HPDE6-E6E7 (cell line): ENCODE measurements around the gene ZNF599.

ENCODE experiments used
- DNase-seq: peaks from one replicate; pipeline ENCODE4 v3.0.0; 2011; ENCODE audit warnings: missing footprints; ENCODE audit errors: extremely low spot score

ZNF599 gene

GRCh38 chr19:34744896-34745690 lies 27.9 kb downstream of the ZNF599 start:
- no peak for DNase-seq

DNA sequence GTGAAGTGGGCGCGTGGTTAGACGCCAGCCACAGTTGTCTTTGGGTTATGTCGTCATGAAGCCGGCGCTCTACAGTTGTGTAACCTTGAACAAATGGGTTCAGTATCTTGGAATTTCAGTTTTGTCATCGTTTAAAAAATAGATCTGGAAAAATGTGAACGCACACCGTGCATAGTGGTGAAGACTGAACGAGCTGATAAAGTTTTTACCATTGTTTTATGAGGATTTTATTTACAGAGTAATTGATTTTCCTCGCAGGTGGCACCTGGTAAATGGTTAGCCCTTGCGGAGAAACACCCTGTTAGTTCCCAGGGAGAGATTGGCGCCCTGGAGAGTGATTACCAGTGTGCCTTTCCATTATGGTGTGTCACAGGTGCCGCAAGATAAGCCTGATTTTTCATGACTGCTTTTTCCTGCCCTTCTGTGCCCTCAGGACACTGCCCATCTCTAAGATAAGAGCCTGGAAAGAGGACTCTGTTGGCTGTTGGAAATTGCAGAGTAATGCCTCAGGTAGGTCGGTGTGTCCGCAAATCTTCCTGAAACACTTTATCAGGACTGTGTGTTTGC lies 38.4 kb downstream of the ZNF599 start:
- DNase-seq = no peak

GRCh38 chr19:34733746-34734536 lies 39.1 kb downstream of the ZNF599 start, which contains the start of gene ZNF181:
Gene ZNF181 (plus strand): TSS chr19:34734243. CDS start chr19:34735038, 795 bp downstream.
- peak; percentile 78 for DNase-seq

DNA sequence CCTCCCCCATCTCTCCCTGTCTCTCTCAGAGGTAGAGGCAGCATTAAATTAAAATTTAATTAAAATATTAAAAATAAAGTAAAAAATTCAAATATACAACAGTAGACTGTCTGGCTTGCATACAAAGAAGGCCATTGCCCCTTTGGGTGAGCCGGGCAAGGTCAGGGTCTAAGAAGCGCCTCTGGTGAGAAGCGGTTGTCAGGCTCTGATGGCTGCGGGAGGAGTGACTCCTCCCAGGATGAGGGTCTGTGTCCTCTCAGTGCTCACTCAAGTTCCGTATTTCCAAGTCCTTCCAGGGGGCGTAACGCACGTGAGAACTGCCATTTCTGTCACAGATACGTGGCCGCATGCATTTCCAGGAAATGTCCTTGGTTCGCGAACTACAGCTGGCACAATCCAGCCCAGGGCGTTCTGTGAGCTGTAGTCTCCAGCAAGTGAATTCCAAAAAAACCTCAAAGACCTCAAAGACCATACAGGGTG lies 39.7 kb downstream of the ZNF599 start:
- DNase-seq = no peak

- DNase-seq = no peak
These were observed 40.3 kb downstream of the ZNF599 start for GRCh38 chr19:34732612-34733211.

GRCh38 chr19:34731964-34732363 lies 41.1 kb downstream of the ZNF599 start:
- DNase-seq = no peak

DNA sequence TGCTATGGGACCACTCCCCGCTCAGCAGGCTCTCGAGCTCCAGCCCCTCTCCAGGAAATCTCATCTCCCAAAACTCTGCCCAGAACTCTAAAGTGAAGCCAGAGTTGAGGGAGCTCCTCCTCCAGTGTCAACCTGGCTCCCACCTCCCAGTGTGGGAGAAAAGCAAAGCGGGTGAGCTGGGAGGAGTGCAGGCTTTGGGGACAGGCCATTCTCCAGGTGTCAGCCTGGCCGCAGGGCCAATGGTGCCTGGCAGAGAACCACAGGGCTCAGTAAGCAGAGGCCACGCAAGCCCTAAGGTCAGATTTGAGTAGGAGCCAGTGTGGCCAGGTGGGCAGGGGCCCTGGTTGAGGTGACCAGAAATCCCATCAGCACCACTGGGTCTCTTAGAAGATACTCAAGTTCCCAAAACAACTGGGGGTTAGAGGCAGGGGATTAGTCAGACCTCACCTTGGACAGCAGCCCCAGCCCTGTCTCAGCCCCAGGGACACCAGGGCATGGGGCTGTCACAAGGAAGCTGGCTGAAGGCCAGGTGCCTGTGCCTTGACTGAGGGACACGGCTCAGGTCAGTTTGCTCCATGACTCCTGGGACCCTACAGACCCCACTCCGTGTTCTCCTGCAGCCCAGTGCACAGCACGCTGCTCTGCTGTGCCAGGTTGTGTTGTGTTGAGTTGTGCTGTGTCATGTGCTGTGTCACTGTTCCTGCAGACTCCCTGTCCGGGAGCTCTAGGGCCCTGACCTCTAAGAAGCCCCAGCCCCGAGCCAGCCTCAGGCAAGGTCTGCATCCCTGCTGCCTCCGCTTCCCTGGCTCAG lies 41.8 kb downstream of the ZNF599 start:
- no peak for DNase-seq

DNA sequence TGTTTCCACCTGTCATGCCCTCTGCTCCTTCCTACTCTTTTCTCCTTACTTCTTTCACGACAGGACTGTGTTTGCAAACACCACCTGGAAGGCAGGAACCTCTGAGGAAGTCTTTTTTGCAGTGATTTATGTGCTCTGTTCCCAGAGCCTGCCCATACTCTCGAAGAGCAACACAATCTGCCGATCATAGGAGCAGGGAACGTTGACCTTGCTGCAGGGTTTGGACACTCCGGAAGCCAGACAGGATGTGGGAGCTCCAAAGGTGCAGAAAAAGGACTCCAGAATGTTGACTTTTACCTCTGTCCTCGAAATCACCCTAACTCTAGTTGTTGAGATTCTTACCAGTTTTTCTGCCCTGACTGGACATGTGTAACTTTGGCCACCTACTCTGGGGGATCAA lies 47.6 kb downstream of the ZNF599 start:
- DNase-seq = no peak

DNA sequence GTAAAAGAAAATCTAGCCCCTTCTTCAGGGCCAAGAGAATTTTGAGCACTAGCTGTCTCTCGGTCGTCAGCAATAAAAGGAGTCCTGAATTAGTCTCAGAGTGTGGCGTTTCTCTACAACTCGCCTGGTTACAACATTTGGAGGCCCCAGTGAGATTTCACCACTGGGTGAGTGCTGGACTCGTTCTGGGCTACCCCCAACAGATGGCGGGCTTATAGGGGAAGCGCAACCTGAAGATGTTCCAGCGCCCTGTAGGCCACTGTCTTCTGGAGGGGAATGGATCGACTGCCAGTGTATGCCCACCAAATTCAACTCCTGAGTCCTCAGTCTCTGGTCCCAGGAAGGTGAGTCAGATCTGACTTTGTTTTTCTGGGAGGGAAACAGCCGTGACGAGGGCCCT lies 50.7 kb downstream of the ZNF599 start:
- DNase-seq = no peak

DNA sequence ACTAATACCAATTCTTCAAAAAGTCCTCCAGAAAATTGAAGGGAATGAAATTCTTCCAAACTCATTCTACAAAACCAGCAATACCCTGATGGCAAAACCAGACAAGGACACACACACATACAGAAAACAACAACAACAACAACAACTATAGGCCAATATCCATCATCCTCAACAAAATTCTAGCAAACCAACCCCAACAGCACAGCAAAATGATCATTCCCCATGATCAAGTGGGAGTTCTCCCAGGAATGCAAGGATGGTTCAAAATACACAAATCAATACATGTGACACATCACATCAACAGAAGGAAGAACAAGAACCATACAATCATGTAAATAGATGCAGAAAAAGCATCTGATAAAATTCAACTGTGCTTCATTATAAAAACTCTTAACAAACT lies 57.7 kb downstream of the ZNF599 start:
- DNase-seq = no peak

- no peak for DNase-seq
These were observed 59.8 kb downstream of the ZNF599 start for GRCh38 chr19:34713262-34713637.

DNA sequence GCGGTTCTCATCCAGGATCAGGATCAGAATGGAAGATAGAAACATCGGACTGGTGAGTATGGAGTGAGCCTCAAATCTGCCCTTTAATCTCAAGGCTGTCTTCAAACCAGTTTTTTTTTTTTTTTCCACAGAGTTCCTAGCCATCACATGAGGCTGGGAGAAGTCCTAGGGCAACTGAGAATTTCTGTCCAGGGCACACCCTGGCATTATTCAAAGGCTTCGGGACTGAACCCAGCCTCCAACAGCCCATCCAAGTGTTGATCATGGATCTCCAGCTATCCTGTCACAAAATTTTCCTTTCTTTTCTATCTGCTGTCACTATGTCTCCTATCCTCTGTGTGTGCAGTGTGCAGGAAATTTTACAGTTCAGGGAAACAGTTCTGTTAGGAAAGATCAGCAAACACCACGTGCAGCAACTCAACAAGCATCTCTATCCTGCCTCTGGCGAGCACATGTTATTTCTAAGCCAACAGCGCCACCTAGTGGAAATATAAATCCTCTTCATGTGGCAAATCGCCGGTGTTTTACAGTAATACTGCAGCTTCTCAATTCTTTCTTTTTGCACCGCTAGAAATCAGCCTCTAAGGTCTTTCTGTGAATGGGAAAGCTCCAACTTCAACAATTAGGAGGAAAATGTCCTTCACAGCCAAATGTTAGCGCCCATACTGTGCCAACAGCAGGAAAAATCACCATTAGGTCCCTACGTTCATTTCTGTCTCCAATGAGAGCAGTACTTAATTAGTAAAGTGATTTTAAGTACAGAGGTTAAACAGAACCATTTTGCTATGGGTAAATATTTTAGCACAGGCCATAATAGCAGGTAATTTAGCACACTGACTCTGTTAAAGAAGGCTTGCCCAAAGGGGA lies 60.4 kb downstream of the ZNF599 start:
- DNase-seq = peak; percentile 46

- no peak for DNase-seq
These were observed 61.1 kb downstream of the ZNF599 start for GRCh38 chr19:34711890-34712289.
